Measurements from ENCODE around the gene ABL1.

ABL1 gene

DNA sequence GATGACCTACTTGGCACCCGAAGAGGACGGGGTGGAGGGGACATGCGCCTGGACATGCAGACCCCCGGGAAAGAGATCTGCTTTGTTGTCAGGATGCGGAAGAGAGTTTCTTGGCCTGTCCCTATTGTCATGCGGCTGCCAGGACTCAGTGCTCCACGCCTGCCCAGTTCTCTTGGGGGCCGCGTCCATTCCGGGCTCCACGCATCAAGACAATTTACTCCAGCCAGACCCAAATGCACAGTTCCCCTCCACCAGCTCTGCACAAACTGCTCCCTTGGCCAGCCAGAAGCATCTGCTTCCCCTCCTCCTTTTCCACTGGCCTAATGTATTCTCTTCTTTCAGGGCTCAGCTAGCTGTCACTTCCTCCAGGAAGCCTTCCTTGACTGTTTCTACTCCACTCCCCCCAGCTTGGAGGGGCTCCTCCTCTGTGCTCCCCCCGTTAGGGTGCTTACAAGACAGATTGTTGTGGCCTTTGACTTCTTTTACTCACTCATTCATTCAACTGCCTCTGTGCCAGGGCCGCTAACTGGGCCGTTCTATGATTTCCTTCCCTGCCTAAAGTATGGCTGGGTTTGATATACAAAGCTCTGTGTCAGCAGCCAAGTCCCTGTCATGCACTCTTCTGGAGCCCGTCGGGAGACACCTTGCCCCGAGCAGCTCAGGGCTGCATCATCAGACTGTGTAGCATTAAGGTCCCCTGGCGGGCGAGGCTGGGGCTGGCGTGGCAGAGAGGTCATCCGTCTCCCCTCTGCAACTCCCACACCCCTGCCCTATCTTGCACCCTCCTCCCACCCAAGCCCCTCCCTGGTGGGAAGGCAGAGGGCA, 97.4 kb downstream of the ABL1 start:
- DNase-seq (ENCODE audit: low spot score), result no peak

- no peak for DNase-seq (ENCODE audit: low spot score)
Observed at GRCh38 chr9:130933114-130934046, 98.3 kb downstream of the ABL1 start.

DNA sequence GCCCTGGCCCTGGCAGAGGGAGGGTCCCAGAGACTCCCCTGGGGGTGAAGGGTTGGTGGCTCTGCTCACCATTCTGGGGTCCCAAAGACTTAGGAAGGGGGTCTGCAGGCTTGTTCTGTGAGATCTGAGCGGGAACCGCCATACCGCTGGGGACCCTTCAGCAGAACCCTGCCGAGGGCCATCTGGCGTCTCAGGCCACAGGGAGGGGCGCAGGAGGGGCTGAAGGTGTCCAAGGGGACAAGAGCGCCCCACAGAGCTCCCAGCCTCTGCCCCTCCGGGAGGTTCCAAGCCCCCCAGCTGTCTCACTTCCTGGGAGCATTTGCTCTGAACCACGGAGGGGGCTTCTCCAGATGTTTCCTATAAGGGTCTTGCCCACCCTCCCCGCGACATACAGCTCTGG, 99.2 kb downstream of the ABL1 start:
- DNase-seq (ENCODE audit: low spot score), result no peak

DNA sequence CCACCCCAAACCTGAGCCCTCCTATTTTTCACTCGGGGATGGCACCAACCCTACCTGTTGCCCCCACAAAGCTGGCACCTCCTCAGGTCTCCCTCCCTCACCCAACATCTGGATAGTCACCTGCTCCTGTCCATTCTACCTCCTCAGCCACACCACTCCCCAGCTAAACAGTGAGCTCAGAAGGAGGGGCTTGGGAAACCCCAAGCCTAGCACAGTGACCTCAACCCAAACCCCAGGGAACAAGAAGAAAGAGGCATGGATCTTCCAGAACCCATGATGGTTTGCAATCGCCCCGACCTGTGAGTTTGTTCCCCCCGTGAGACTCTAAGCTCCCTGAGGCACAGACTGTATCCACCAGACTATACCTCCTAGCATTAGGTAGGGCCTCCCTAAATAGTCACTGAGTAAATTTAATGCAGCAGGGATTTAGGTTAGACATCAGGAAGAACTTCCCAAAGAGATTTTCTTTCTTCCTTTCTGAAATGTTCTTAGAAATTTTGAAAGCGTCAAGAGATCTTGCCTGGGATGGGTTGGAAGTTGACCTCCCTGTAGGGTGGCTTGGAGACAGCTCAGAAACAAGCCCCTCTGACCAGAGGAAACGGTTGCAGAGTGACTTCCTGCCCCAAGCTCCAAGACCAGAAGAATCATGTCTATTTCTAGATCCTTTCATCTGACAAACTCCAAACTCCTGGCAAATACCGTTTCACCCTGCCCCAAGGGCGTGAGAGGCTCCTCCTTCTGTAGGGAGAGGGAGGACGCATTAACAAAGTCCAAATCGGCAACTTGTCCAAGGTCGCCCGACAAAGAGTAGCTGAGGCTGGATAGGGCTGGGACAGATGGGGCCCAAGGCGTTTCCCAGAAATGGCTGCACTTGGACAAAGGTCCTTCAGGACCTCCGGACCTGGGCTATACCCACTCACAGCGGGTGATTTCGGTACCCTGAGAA, 99.9 kb downstream of the ABL1 start:
- no peak for DNase-seq (ENCODE audit: low spot score)

- no peak for DNase-seq (ENCODE audit: low spot score)
Observed at GRCh38 chr9:130935648-130936271, 100.7 kb downstream of the ABL1 start.

- DNase-seq (ENCODE audit: low spot score), result no peak
Observed at GRCh38 chr9:130936285-130937117, 101.4 kb downstream of the ABL1 start.
